Measurements from ENCODE around the gene ZNF543.
"Not testable (repeated sequence)": the region's sequence is repeated elsewhere in the genome, so short reads cannot be mapped to it uniquely, and the experiment has no call there.

Gene ZNF543

DNA sequence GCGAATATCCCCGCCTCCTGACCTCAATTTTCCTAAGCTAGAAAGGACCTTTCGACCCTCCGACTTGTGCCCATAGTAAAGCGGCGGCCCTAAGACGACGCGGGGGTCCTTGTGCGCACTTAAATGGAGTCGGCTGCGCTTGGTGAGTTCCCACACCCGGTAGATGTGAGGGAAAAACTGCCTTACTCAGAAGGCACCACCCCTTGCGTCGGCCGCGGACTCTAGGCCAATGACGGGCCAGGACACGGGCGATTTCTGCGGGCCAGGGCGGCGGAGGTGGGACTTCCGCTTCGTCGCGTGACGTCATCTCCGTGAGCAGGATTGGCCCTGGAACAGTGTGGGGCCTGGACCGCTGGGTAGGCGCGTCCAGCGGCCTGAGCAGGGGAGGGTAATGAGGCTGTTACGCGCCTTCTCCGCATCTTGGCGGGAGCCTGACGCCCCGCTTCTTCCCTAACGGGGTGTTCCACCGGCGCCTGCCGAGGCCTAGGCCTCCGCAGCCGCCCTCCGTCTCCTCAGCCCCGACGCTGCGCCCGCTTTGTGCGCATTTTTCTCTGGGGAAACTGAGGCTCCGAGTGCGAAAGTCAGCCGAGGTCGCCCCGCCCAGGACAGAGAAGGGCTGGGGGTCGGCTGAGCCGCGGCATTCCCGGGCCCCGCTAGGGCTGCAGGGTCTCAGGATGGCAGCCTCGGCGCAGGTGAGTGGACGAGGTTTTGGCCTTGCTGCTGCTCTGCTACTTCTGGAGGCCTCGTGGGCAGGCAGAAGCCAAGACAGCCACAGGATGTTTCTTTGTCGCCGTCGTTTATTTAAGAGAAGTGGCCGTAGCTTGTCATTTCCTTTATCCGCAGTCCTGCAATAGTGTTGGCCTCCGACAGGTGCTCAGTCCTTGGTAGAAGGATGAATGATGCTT lies at the start of gene ZNF543:
TSS of gene ZNF543 (plus strand) at position 293 of the 905 bp plus-strand sequence. CDS start at position 675, 382 bp downstream.
- FAIRE-seq: no peak

DNA sequence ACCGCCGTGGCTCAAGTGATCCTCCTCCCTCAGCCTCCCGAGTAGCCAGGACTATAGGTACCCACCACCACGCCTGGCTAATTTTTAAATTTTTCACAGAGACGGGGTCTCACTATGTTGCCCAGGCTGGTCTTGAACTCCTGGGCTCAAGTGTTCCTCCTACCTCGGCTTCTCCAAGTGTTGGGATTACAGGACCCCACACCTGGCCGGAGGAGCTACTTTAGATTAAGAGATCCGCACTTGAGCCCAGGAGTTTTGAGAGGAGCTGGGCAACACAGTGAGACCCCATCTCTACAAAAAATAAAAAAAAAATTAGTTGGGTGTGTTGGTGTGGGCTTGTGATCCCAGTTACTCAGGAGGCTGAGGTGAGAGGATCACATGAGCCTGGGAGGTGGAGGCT lies 49.0 kb upstream of the ZNF543 start:
- no peak for FAIRE-seq

- no peak for FAIRE-seq
Observed at GRCh38 chr19:57273014-57273413, 47.3 kb upstream of the ZNF543 start.

DNA sequence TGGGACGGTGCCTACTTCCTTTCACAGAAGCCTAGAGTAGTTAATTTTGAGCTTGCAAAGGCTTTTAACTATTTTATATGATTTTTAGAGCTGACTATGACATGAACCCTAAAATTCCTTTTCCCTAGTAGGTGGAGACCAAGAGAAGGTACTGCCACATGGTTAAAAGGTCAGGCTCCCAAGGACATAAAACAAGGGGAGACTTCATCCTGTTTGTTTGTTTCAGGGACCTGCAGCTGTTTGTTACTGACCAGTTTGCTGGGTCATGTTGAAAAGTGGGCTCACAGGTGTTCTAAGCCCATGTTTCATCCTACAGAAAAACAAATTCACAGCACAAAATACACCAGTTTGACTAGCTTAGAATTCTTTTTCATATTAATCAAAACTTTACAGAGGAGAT lies 43.8 kb upstream of the ZNF543 start:
- no peak for FAIRE-seq

GRCh38 chr19:57278481-57278880 lies 41.8 kb upstream of the ZNF543 start:
- not testable (repeated sequence) for FAIRE-seq

- FAIRE-seq: no peak
Observed at GRCh38 chr19:57279418-57280164, 40.7 kb upstream of the ZNF543 start.

- no peak for FAIRE-seq
Observed at GRCh38 chr19:57280165-57280961, 39.9 kb upstream of the ZNF543 start, which contains the start of gene ZNF460. ZNF460 (plus strand) TSS chr19:57280485; CDS start chr19:57280807, 322 bp downstream.

GRCh38 chr19:57280962-57281400 lies 39.3 kb upstream of the ZNF543 start:
- FAIRE-seq: no peak

GRCh38 chr19:57282011-57282643 lies 38.1 kb upstream of the ZNF543 start:
- FAIRE-seq: no peak

GRCh38 chr19:57288373-57288772 lies 31.9 kb upstream of the ZNF543 start:
- no peak for FAIRE-seq

DNA sequence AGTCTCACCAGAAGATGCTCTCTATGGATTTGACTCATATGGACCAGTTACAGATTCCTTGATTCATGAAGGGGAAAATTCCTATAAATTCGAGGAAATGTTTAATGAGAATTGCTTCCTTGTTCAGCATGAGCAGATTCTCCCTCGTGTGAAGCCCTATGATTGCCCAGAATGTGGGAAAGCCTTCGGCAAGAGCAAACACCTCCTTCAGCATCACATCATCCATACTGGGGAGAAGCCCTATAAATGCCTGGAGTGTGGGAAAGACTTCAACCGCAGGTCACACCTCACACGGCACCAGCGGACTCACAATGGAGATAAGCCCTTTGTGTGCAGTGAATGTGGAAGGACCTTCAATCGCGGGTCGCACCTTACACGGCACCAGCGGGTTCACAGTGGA lies 29.3 kb upstream of the ZNF543 start:
- no peak for FAIRE-seq

DNA sequence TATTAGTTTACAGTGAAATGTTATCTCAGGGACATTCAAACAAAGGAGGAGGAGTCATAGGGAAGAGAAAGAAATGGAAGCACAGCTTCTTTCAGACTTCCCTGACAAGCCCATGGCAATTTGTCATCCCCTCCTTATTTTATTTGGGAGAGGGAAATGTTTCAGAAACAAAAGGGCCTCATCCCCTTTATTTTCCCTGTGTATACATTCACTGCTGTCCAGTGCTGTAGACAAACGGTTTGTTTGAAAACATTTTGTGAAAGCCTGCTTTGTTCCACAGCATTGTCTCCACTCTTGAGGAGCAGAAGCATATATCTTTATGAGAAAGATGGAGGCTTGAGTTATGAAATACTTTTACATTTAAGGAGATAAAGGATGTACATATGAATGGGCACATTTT lies 27.7 kb upstream of the ZNF543 start:
- no peak for FAIRE-seq

GRCh38 chr19:57293719-57294118 lies 26.6 kb upstream of the ZNF543 start:
- no peak for FAIRE-seq

DNA sequence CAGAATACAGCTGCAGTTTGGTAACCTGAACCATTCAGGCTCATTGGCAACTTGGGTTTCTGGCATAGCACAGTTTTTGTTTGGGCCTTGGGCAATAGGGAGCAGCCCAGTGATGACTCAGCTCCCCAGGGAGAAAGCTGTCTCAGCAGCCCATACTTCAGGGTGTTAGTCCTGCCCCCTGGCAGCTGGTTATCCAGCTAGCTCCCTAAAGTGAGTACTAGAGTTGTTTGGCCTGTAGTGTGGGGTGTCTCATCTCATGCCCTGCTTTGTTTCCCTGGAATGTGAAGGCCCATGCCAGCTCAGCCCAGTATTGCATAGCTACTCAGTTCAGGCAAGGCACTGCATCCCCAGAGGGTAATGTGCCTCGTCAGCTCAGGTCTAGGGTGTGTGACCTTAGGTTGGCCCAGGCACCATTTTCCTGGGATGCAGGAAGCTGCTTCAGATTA lies 18.2 kb upstream of the ZNF543 start:
- FAIRE-seq: no peak

- no peak for FAIRE-seq
Observed at GRCh38 chr19:57302727-57303401, 17.4 kb upstream of the ZNF543 start.

- FAIRE-seq: no peak
Observed at GRCh38 chr19:57305056-57305455, 15.2 kb upstream of the ZNF543 start.

GRCh38 chr19:57308514-57308913 lies 11.8 kb upstream of the ZNF543 start:
- FAIRE-seq: no peak

GRCh38 chr19:57310792-57311191 lies 9.5 kb upstream of the ZNF543 start:
- no peak for FAIRE-seq

DNA sequence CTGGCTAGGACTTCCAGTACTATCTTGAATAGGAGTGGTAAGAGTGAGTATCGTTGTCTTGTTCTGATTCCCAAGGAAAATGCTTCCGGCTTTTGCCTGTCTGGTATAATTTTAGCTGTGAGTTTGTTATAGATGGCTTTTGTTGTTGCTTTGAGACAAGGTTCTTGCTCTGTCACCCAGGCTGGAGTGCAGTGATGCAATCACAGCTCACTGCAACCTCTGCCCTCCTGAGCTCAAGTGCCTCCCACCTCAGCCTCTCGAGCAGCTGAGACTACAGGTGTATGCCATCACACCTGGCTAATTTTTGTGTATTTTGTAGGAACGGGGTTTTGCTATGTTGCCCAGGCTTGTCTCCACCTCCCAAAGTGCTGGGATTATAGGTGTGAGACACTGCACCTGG lies 6.1 kb upstream of the ZNF543 start:
- FAIRE-seq: no peak

- no peak for FAIRE-seq
Observed at GRCh38 chr19:57317503-57317902, 2.8 kb upstream of the ZNF543 start.

DNA sequence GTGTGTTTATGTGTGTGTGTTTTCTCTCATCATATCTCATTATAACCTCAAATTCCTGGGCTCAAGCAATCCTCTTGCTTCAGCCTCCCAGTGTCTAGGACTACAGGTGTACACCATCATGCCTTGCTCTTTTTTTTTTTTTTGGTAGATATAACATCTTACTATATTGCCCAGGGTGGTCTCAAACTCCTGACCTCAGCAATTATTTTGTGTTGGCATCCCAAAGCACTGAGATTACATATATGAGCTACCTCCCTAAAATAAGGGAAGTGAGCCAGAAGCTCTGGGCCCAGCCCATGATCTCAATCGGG lies 448 bp upstream of the ZNF543 start:
- no peak for FAIRE-seq

- no peak for FAIRE-seq
Observed at GRCh38 chr19:57321116-57321515, 844 bp downstream of the ZNF543 start.
